ENCODE data around the gene ARPC1B. TPM values are rescaled to one million over a fixed set of nuclear protein-coding genes. Genes with fewer than 3 reads are reported as not detected.

The ARPC1B gene
- total RNA-seq, 4 donors from 2014 or later = 214 to 273 (median 228) TPM

GRCh38 chr7:99397297-99397983 lies 22.9 kb downstream of the ARPC1B start:
- Histone ChIP-seq H3K4me3 (replicated peaks in 1 of 3) (no peak overlapping the region), H3K9me3 (no peaks in the 10 kb centered on the region), H3K4me1 (peaks cover 3 to 16% of the 10 kb centered on the region in 2 donors), H3K36me3 (peaks cover 52 to 53% of the 10 kb centered on the region in 2 donors), H3K27ac (no peak overlapping the region), H3K27me3 (no peaks in the 10 kb centered on the region)
- DNase-seq = no peak
- intact Hi-C loops (cut with DNase I) = no loop called here
- no peak for TF ChIP-seq CTCF (IDR thresholded peaks at IDR 0.05)
- no peak for TF ChIP-seq POLR2A (IDR thresholded peaks at IDR 0.05)
- WGBS, 2 donors = 81 to 95% methylated on average over 17 to 18 of the region's 18 CpGs

DNA sequence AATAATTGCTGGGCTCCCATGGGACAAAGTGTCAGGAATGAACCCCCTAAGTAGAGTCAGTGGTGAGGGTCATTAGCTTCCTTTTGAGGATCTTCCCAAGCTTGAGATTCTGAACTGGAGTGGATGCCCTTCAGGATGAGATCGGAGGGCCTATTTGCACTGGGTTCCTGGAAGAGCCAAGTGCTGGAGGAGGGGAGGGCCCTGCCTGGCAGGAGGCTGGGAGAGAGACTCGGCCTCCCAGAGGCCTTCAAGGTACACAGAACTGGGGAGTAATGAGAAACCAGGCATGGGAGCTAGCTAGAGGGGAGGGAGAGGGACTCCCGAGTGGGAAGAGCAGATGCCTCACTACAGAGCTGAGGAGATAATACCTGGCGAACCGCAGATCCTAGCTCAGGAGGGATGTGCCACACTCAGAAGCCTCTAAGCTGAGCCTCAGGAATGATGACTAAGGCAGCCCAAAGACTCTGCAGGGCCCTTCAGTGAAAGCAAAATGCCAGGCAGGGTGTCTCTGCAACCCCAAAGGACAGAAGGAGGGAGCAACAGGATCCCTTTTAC lies 24.4 kb downstream of the ARPC1B start:
- H3K4me1 ChIP-seq = peaks cover 0 to 7% of the 10 kb centered on the region in 2 donors
- no peaks in the 10 kb centered on the region for H3K27me3 ChIP-seq
- DNase-seq = no peak
- no peak overlapping the region for H3K4me3 ChIP-seq (replicated peaks in 1 of 3)
- H3K9me3 ChIP-seq = no peaks in the 10 kb centered on the region
- intact Hi-C loops (cut with DNase I) = no loop called here
- TF ChIP-seq POLR2A (IDR thresholded peaks at IDR 0.05) (no peak), CTCF (IDR thresholded peaks at IDR 0.05) (no peak)
- no peak overlapping the region for H3K27ac ChIP-seq
- peaks cover 57 to 61% of the 10 kb centered on the region in 2 donors for H3K36me3 ChIP-seq
- 71 to 84% methylated on average over 5 of the region's 5 CpGs for WGBS, 2 donors

DNA sequence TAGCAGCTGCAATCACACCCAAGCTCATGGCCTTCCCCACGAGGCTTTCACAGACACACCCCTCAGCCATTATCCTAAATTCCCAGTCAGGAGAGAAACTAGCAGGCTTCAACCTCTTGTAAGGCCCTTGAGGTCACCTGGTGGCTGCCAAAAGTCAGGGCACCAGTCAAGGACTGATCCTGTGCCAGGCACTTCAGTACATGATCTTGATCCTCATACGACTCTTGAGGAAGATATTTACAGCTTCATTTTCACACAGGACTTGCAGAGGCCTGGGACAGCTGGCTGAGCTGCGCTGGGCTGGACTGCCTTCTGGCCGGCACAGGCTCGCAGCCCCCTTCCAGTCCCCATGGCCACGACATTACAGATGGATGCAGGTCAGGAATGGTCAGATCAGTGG lies 25.1 kb downstream of the ARPC1B start:
- no peak for TF ChIP-seq POLR2A (IDR thresholded peaks at IDR 0.05)
- no peak for TF ChIP-seq CTCF (IDR thresholded peaks at IDR 0.05)
- Histone ChIP-seq H3K4me3 (replicated peaks in 1 of 3) (no peak overlapping the region), H3K9me3 (no peaks in the 10 kb centered on the region), H3K4me1 (peaks cover 0 to 9% of the 10 kb centered on the region in 2 donors), H3K27ac (no peak overlapping the region), H3K36me3 (peaks cover 61 to 62% of the 10 kb centered on the region in 2 donors), H3K27me3 (no peaks in the 10 kb centered on the region)
- peak; percentile 63 to 67 for DNase-seq
- WGBS, 2 donors = 55 to 62% methylated on average over 6 of the region's 6 CpGs
- intact Hi-C loops (cut with DNase I) = no loop called here

DNA sequence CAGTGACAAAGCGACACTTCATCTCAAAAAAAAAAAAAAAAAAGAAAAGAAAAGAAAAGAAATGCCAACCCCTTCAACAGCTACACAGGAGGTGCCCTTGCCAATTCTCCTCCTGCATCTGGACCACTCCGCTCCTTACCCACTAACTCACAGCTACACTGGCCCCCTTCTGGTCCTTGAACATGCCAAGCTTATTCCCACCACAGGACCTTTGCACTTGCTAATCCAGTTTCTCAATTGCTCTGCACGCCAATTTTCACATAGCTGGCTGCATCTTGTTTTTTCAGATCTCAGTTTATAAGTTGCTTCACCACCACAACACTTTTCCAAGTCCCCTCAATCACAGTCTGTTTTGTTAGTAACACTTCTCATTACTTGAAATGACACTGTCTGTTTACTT lies 28.3 kb downstream of the ARPC1B start:
- no peak for DNase-seq
- H3K4me3 ChIP-seq (replicated peaks in 1 of 3) = no peak overlapping the region
- no peak overlapping the region for H3K27ac ChIP-seq
- no peaks in the 10 kb centered on the region for H3K27me3 ChIP-seq
- WGBS, 2 donors = 94 to 97% methylated on average over 3 of the region's 3 CpGs
- peaks cover 15 to 28% of the 10 kb centered on the region in 2 donors for H3K4me1 ChIP-seq
- intact Hi-C loops (cut with DNase I) = loop anchor here (10.0 kb wide), 2 partner anchors 78 to 358 kb away; partner anchors contain the start of gene ARPC1A
- TF ChIP-seq POLR2A (IDR thresholded peaks at IDR 0.05) (no peak), CTCF (IDR thresholded peaks at IDR 0.05) (no peak)
- H3K36me3 ChIP-seq = peaks cover 32 to 44% of the 10 kb centered on the region in 2 donors
- no peaks in the 10 kb centered on the region for H3K9me3 ChIP-seq

GRCh38 chr7:99403764-99404163 lies 29.2 kb downstream of the ARPC1B start:
- DNase-seq = no peak
- H3K36me3 ChIP-seq = peaks cover 24 to 42% of the 10 kb centered on the region in 2 donors
- intact Hi-C loops (cut with DNase I) = loop anchor here (10.0 kb wide), 2 partner anchors 79 to 359 kb away; partner anchors contain the start of gene ARPC1A
- H3K27ac ChIP-seq = no peak overlapping the region
- no peaks in the 10 kb centered on the region for H3K9me3 ChIP-seq
- H3K4me3 ChIP-seq (replicated peaks in 1 of 3) = no peak overlapping the region
- TF ChIP-seq POLR2A (IDR thresholded peaks at IDR 0.05) (no peak), CTCF (IDR thresholded peaks at IDR 0.05) (no peak)
- peaks cover 15 to 28% of the 10 kb centered on the region in 2 donors for H3K4me1 ChIP-seq
- WGBS, 2 donors = 94 to 95% methylated on average over 4 to 5 of the region's 5 CpGs
- no peaks in the 10 kb centered on the region for H3K27me3 ChIP-seq

Measured in thyroid gland (tissue), 4 donors.